ENCODE data around the gene P3R3URF.

The P3R3URF gene

DNA sequence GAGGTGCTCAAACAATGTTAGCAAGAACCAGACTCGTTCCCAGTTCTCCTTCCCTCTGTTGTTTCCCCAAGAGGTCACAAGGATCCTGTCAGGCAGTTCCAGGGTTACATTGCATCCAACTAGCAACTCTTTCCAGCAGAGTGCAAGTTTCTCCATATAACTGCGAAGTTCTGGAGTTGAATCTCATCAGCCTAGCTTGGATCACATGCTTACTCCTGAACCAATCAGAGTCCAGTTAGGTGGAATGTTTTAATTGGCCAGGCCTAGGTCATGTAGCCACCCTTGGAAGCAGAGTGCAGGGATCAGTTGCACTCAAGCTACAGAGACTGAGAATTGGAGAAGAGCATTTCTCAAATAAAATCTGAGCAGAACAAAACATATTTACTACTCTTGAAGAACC, 28.0 kb downstream of the P3R3URF start:
- TF ChIP-seq POLR2A (IDR thresholded peaks at IDR 0.05; ENCODE audit: low read length) (no peak), GATA1 (IDR thresholded peaks at IDR 0.05; ENCODE audit: low read depth, low read length) (no peak)

GRCh38 chr1:46137916-46138315, 38.4 kb downstream of the P3R3URF start:
- TF ChIP-seq GATA1 (IDR thresholded peaks at IDR 0.05; ENCODE audit: low read depth, low read length), result no peak
- TF ChIP-seq POLR2A (IDR thresholded peaks at IDR 0.05; ENCODE audit: low read length), result no peak
- DNase-seq, result no peak

More for the DNA sequence above, 28.0 kb downstream of the P3R3URF start:
- DNase-seq, result no peak

DNA sequence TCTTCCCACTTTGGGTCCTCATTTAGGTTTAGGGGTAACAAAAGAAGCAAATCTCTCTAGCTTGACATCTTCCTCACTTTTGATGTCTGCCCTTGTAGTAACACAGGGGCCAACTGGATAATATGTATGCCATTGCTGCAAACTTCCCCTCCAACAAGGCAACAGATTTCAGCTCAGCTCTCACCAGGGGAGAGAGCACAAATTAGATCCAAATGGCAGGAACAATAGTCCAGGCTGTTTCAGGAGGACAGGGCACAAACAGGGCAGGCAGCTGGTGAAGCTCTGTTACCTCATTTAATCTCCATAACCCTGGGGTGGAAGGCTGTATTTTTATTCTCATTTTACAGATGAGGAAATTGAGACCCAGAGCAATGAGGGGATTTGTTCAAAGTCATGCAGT, 39.6 kb downstream of the P3R3URF start:
- TF ChIP-seq POLR2A (IDR thresholded peaks at IDR 0.05; ENCODE audit: low read length) (no peak), GATA1 (IDR thresholded peaks at IDR 0.05; ENCODE audit: low read depth, low read length) (no peak)
- no peak for DNase-seq

DNA sequence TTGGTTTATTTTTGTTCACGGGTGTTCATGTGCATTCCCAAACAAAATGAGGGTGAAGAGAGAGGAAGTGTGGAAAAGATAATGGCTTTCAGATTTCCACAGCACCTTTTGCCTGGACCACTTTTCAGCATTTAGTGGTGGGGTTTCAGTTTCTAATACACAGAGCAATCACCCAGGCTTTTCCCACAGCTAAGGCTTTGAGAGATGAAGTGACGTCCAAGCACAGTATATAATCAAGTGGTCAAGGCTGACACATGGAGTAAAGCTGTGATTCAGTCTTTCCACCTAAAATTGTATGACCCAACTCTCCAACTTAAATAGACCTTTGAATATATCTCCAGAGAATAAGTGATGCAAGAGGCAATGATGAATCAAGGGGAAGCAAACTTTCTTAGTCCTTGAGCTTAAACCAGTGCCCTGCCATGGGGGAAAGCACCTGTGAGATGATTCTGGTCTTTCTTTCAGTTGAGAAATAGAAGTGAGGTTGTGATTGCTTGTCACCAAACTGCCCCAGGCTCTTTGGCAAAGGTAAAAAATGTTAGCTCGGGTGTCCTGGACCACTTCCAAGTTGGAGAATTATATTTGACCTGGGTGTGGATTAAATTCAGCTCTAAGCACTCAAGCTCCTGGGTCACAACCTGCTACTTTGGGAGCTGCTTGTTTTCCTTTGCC, 41.5 kb downstream of the P3R3URF start:
- no peak for TF ChIP-seq POLR2A (IDR thresholded peaks at IDR 0.05; ENCODE audit: low read length)
- no peak for TF ChIP-seq GATA1 (IDR thresholded peaks at IDR 0.05; ENCODE audit: low read depth, low read length)
- no peak for DNase-seq

GRCh38 chr1:46133781-46134350, 42.4 kb downstream of the P3R3URF start:
- TF ChIP-seq POLR2A (IDR thresholded peaks at IDR 0.05; ENCODE audit: low read length), result no peak
- no peak for DNase-seq

GRCh38 chr1:46133181-46133658, 43.1 kb downstream of the P3R3URF start:
- TF ChIP-seq GATA1 (IDR thresholded peaks at IDR 0.05; ENCODE audit: low read depth, low read length), result no peak
- peak; percentile 40 for TF ChIP-seq POLR2A (IDR thresholded peaks at IDR 0.05; ENCODE audit: low read length)
- peak; percentile 88 to 89 for DNase-seq

GRCh38 chr1:46132529-46133180, 43.6 kb downstream of the P3R3URF start, which contains the start of gene PIK3R3:
PIK3R3 (minus strand) TSS chr1:46132629; CDS start chr1:46131952, 677 bp downstream.
- peak; percentile 98 to 99 for DNase-seq
- TF ChIP-seq GATA1 (IDR thresholded peaks at IDR 0.05; ENCODE audit: low read depth, low read length) (no peak), POLR2A (IDR thresholded peaks at IDR 0.05; ENCODE audit: low read length) (peak; percentile 62)

GRCh38 chr1:46131712-46132528, 44.4 kb downstream of the P3R3URF start:
- peak; percentile 46 to 48 for DNase-seq
- TF ChIP-seq GATA1 (IDR thresholded peaks at IDR 0.05; ENCODE audit: low read depth, low read length), result no peak
- no peak for TF ChIP-seq POLR2A (IDR thresholded peaks at IDR 0.05; ENCODE audit: low read length)

DNA sequence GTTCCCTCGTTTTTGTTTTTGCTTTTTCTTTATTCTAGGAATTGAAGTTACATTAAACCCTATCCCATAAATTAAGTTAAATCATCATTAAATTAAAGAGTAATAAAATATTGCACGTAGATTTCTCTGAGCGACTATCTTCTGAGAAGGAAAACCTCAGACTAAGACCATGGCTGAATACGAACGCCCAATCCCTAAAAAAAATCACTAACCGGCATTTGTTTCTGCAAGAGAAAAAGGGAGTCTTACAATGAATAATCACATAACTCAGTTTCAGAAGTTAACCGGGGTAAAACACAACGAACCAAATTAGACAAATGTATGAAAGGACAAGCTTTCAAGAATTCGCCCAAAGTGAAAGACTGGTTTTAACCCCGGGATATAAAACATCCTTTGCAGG, 45.2 kb downstream of the P3R3URF start:
- DNase-seq, result peak in 1 of 2 experiments; percentile 21
- TF ChIP-seq GATA1 (IDR thresholded peaks at IDR 0.05; ENCODE audit: low read depth, low read length), result no peak
- TF ChIP-seq POLR2A (IDR thresholded peaks at IDR 0.05; ENCODE audit: low read length), result no peak

GRCh38 chr1:46130606-46131005, 45.7 kb downstream of the P3R3URF start:
- DNase-seq, result peak in 1 of 2 experiments; percentile 10
- no peak for TF ChIP-seq POLR2A (IDR thresholded peaks at IDR 0.05; ENCODE audit: low read length)
- no peak for TF ChIP-seq GATA1 (IDR thresholded peaks at IDR 0.05; ENCODE audit: low read depth, low read length)

DNA sequence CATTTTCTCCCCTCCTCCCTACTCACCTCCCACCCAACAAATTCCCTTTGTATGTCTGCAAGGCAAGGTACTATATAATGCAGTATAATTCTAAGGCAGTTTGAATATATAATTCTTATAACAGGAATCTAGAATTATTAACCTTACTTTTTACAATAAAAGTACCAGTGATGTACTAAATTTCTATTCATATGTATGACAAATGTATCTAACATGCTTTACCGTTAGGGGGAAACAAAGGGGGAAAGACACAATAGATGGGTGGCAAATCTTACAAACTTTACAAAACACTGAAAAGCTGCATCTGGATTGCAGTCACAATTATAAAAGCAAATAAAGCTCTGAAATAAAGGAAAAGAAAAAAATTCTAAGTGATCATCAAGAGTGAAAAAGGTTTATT, 46.2 kb downstream of the P3R3URF start:
- DNase-seq, result no peak
- no peak for TF ChIP-seq POLR2A (IDR thresholded peaks at IDR 0.05; ENCODE audit: low read length)
- TF ChIP-seq GATA1 (IDR thresholded peaks at IDR 0.05; ENCODE audit: low read depth, low read length), result no peak

DNA sequence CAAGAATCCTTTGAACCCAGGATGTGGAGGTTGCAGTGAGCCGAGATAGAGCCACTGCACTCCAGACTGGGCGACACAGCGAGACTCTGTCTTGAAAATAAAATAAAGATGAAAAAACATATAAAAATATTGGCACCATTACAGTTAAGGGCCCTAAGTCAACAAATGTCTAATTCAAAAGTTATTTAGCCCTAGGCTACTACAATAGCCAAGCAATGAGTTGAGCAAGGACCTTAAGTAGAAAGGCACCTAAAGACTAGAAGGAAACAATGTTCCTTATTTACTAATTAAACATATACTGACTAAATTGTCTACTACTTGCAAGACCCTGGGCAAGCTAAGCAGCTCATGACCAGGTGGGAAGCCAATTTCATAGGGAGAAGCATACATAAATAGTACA, 47.9 kb downstream of the P3R3URF start:
- DNase-seq, result no peak

More for the DNA sequence above, 47.9 kb downstream of the P3R3URF start:
- TF ChIP-seq GATA1 (IDR thresholded peaks at IDR 0.05; ENCODE audit: low read depth, low read length) (no peak), POLR2A (IDR thresholded peaks at IDR 0.05; ENCODE audit: low read length) (no peak)

Data from erythroblast (primary cell).